Measurements from ENCODE around the gene LIMA1. TPM values are rescaled to one million over a fixed set of nuclear protein-coding genes. Genes with fewer than 3 reads are reported as not detected.
A peak's percentile ranks its signal among the peaks of the same experiment; 100 is the strongest.

The LIMA1 gene
- total RNA-seq, 4 donors from 2014 or later: 47.2 to 62.1 (median 54.5) TPM

DNA sequence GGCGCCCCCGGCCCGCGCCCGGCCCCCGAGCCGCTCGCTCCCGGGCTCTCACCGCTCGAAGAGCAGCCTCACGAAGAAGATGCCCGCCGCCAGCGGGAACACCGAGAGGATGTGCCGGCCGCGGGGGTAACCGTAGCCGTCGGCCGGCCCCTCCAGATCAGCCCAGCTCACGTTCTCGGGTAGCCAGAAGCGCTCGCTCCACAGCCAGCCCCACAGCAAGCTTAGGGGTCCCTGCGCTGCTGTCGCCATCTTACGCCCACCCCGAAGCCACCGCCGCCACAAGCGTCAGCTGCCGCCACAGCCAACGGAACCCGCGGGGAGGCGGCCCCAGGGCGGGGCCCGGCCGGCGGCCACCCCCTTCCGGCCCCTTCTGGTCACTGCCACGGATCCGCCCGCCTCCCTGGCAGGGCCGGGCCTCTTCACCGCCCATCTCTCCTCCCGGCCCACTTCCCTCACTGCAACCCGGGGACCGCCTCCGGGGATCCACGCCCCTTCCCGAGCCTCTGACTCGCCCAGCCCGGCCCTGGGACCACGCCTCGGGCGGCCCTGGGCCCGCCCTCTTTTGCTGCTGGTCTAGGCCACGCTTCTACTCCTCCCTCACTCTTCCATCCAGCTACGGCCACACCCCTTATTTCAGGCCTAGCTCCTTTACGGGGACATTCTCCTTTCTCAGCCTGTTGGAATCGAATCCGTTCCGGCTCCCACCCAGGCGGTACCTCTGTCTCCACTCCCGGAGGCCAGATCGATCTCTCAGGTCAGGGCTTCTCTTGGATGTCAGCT is 116.1 kb downstream of the LIMA1 start, which contains the start of gene CERS5:
Gene CERS5 (minus strand): TSS at position 321 of the 780 bp plus-strand sequence. CDS start 72 bp downstream, at position 249.
- no peak for TF ChIP-seq POLR2A (IDR thresholded peaks at IDR 0.05)
- 0 to 2% methylated on average over 32 to 60 of the region's 70 CpGs for WGBS, 2 donors
- DNase-seq (ENCODE audit: low spot score in 2 of 2): peak; percentile 99 to 100
- intact Hi-C loops (cut with DNase I; ENCODE audit: low total_unique reads): no loop called here
- H3K4me3 ChIP-seq (ENCODE audit: low read depth, poor library complexity, severe bottlenecking): peak within 1 kb of the TSS; percentile 97

DNA sequence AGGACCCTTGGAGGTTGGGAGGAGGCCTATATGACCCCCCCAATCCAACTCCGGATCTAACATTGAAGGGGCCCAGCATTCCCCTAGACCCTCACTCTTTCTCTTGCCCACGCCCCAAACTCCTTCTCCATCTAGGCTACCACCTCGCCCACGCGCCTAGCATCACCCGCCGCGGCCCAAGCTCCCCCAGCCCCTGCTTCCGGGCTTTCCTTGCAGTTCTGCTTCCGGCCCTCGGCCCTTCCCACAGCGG is 116.6 kb downstream of the LIMA1 start:
- intact Hi-C loops (cut with DNase I; ENCODE audit: low total_unique reads): no loop called here
- peak; percentile 29 to 89 for DNase-seq (ENCODE audit: low spot score in 2 of 2)
- TF ChIP-seq POLR2A (IDR thresholded peaks at IDR 0.05): no peak
- TF ChIP-seq, protein P1, sequence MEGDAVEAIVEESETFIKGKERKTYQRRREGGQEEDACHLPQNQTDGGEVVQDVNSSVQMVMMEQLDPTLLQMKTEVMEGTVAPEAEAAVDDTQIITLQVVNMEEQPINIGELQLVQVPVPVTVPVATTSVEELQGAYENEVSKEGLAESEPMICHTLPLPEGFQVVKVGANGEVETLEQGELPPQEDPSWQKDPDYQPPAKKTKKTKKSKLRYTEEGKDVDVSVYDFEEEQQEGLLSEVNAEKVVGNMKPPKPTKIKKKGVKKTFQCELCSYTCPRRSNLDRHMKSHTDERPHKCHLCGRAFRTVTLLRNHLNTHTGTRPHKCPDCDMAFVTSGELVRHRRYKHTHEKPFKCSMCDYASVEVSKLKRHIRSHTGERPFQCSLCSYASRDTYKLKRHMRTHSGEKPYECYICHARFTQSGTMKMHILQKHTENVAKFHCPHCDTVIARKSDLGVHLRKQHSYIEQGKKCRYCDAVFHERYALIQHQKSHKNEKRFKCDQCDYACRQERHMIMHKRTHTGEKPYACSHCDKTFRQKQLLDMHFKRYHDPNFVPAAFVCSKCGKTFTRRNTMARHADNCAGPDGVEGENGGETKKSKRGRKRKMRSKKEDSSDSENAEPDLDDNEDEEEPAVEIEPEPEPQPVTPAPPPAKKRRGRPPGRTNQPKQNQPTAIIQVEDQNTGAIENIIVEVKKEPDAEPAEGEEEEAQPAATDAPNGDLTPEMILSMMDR (IDR thresholded peaks at IDR 0.05): no peak

DNA sequence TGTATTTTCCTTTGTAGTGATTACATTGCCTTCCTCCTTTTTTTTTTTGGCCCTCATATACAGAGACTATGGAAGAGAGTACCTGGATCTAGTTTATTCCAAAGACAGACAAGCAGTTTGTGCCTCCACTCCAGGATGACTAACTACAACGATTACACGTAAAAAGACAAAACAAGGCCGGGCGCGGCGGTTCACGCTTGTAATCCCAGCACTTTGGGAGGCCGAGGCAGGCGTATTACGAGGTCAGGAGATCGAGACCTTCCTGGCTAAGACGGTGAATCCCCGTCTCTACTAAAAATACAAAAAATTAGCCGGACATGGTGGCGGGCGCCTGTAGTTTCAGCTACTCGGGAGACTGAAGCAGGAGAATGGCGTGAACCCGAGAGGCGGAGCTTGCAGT is 118.4 kb downstream of the LIMA1 start:
- TF ChIP-seq, protein P1 (IDR thresholded peaks at IDR 0.05): no peak
- TF ChIP-seq POLR2A (IDR thresholded peaks at IDR 0.05): no peak
- H3K4me3 ChIP-seq (ENCODE audit: low read depth, poor library complexity, severe bottlenecking): no peak overlapping the region
- 84 to 89% methylated on average over 20 of the region's 20 CpGs for WGBS, 2 donors
- intact Hi-C loops (cut with DNase I; ENCODE audit: low total_unique reads): no loop called here
- DNase-seq (ENCODE audit: low spot score in 2 of 2): peak in 1 of 2 donors; percentile 82

More for the DNA sequence above, 116.6 kb downstream of the LIMA1 start:
- 0% methylated on average over 12 of the region's 12 CpGs for WGBS, 2 donors
- H3K4me3 ChIP-seq (ENCODE audit: low read depth, poor library complexity, severe bottlenecking): peak overlapping the region; percentile 97

DNA sequence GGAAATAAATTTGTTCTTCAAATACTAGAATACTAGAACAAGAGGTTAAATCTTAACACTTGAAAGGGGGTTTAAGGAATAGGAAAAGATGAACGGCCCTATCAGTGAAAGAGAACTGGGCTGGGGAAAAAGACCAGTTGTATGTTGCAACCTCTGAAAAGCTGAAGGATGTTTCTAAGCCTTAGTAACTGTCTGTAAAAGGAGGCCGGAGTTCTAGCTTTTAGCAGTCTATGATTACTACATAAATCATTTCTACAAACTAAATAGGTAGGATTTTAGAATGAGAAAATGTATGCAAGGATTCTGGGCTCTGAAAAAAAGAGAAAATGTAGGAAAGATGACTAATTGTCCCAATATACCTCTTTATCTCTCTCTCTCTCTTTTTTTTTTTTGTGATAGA is 121.1 kb downstream of the LIMA1 start:
- no peak overlapping the region for H3K4me3 ChIP-seq (ENCODE audit: low read depth, poor library complexity, severe bottlenecking)
- DNase-seq (ENCODE audit: low spot score in 2 of 2): no peak
- 77 to 87% methylated on average over 2 of the region's 2 CpGs for WGBS, 2 donors
- no peak for TF ChIP-seq POLR2A (IDR thresholded peaks at IDR 0.05)
- TF ChIP-seq, protein P1 (IDR thresholded peaks at IDR 0.05): no peak
- intact Hi-C loops (cut with DNase I; ENCODE audit: low total_unique reads): no loop called here

DNA sequence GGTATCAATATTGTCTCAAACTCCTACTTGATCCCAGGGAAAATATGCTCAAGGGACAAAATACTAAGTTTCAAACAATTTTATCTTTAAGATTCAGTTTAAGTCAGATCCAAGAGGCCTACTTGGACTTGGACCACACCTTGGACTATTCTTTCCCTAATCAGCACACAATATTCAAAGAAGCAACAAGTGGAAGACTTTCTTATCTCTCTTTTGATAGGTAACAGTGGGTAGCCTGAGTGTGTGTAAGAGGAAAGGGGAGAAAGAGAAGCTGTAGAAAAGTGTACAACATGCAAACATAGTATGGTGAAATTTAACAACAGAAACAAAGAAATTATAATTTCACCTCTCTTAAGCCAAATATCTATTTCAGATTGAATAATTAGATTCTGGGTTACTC is 122.7 kb downstream of the LIMA1 start:
- intact Hi-C loops (cut with DNase I; ENCODE audit: low total_unique reads): no loop called here
- DNase-seq (ENCODE audit: low spot score in 2 of 2): no peak
- TF ChIP-seq, protein P1 (IDR thresholded peaks at IDR 0.05): no peak
- TF ChIP-seq POLR2A (IDR thresholded peaks at IDR 0.05): no peak
- no peak overlapping the region for H3K4me3 ChIP-seq (ENCODE audit: low read depth, poor library complexity, severe bottlenecking)

DNA sequence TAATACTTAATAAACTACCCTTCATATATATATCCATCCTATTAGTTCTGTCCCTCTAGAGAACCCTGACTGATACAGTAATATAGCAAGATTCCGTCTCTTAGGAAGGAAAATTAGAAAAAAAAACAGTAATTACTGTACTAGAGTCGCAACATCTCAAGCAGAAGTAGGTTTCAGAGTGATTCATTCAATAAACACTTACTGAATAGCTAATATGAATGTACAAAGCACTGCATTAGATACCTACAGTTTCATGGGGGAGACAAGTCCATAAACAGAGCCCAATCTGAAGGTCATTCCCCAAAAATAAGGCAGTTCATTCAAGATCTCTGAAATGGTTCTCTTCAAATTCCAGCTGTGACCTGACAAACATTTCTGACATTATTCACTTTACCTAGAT is 126.1 kb downstream of the LIMA1 start:
- intact Hi-C loops (cut with DNase I; ENCODE audit: low total_unique reads): no loop called here
- DNase-seq (ENCODE audit: low spot score in 2 of 2): no peak
- no peak for TF ChIP-seq POLR2A (IDR thresholded peaks at IDR 0.05)
- TF ChIP-seq, protein P1 (IDR thresholded peaks at IDR 0.05): no peak
- 87 to 90% methylated on average over 2 of the region's 2 CpGs for WGBS, 2 donors
- H3K4me3 ChIP-seq (ENCODE audit: low read depth, poor library complexity, severe bottlenecking): no peak overlapping the region

Measured in lower leg skin (tissue), 4 donors.